Daoy (cell line): ENCODE results near the gene NOVA2. TPM values are rescaled to one million over a fixed set of nuclear protein-coding genes. Genes with fewer than 3 reads are reported as not detected.

Source experiments
- DNase-seq: peaks from one replicate; pipeline ENCODE4 v3.0.0-alpha.2; 2015; ENCODE audit warnings: low read depth
- total RNA-seq: library from RNA; depleted of rRNA; stranded (reverse); fragments of >200 nt; shearing (Covaris generic); gene quantifications from 2 replicates; pipeline ENCODE4 v1.2.3, GENCODE V29; 2014

The NOVA2 gene
- total RNA-seq, 1 experiment from 2014 or later: not detected

DNA sequence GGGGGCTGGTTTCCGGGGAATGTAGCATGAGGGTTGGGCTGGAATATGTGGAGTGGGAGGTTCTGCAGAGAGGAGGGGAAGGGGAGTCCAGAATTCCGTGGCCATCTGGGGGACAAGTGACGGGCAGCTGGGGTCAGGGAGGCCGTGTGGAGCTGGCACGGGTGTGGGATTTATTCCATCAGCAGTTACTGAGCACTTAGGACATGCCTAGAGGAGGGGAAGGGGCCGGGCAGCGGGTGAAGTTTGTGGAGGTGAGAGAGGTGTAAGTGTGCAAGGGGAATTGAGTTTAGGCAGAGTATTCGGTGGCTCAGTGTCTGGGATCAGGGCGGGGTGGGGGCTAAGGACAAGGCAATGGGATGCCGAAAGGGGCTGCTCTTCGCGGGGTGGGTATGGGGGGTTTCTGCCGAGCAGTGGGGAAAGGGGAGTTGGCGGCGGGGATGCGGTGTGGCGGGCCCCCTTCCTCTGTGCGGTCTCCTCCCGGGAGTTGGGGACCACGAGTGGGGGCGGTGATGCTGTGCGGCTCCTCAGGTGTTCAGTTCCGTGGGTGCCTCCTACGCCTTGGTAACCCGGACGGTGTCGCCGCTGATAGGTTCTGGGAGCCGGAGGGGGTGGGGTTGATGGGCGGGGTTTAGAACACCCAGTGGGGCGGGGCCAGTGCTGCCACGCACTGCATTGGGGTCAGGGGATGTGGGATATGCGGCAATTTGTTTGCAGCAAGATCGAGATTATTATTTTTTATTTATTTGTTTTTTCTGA is 27.0 kb upstream of the NOVA2 start:
- no peak for DNase-seq

DNA sequence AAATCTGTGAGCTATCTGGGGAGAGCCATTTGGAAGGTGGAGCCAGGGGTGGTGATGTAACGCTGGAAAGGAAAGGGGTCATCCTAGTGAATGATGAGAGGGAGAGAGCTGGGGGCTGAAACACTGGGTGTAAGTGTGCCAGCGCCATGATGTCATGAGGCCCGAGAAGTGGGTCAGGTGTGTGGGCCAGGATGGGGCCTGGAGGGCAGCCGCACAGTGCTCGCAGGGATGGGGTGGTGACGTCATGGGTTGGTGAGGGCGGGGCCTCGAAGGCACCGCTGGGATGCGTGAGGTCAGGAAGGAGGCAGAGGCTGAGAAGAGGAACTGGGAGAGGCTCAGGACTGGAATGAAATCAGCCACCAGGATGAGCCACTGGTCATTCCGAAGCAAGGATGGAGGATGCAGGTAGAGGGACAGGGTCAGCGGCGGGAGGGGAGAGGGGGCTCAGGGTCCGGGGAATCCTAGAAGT is 26.0 kb upstream of the NOVA2 start:
- DNase-seq: peak; percentile 40

DNA sequence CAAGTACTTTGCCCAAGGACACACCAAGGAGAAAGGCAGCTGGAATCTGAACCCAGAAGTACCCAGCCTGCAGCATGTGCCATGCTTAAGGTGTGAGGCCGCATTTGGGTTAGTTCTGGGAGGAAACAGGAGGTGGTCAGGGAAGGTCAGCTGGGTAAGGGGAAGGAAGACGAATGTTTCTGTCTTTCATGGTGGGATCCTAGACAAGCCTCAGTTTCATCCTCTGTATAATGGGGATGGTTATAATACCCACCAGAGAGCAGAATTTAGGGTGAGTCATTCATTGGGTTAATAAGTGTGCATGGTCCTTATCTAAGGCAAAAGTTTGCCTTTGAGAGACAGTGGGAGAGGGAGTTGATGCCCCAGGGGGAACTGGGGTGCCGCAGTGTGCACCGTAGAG is 25.2 kb upstream of the NOVA2 start:
- DNase-seq: no peak

DNA sequence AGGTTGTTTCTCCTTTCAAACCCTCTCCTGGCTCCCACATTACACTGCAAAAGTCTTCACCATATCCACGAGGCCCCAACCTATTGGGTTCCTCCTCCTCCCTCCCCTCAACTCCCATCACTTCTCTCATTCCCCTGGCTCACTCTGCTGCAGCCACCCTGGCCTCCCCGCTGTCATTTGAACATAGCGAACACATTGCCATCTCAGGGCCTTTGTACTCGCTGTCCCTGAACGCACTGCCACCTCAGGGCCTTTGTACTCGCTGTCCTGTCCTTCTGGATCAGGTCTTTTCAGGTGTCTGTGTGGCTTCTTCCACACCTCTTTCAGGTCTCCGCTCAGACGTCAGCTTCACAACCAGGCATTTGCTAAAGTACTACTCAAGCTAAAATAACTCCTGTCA is 23.3 kb upstream of the NOVA2 start:
- DNase-seq: no peak

DNA sequence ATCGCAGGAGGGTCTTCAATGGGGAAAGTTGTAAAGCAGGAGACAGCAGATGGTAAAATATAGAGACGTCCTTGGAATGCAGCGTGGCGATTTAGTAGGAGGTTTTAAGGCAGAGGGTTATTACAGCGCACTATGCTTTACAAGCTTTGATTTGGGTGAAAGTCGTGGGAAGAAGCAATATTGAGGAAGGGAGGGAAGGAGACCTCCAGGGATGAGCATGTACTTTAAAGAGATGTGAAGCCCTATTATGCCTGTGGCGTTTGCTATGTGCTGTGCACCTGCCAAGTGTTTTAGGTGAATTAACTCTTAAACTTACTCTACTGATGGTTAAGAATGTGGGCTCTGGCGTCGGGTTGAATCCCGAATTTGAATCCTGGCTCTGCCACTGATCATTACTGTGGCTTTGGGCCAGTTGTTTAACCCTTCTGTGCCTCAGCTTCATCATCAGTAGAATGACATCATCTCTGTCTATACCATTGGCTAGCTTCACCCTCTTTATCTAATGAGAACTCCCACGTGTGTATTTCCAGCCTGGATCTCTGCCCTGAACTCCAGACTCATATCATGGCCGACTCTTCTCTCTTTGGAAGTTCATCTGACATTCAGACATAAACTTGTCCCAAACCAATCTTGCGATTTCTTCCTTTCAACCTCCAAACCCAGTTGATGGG is 22.2 kb upstream of the NOVA2 start:
- DNase-seq: peak; percentile 48

DNA sequence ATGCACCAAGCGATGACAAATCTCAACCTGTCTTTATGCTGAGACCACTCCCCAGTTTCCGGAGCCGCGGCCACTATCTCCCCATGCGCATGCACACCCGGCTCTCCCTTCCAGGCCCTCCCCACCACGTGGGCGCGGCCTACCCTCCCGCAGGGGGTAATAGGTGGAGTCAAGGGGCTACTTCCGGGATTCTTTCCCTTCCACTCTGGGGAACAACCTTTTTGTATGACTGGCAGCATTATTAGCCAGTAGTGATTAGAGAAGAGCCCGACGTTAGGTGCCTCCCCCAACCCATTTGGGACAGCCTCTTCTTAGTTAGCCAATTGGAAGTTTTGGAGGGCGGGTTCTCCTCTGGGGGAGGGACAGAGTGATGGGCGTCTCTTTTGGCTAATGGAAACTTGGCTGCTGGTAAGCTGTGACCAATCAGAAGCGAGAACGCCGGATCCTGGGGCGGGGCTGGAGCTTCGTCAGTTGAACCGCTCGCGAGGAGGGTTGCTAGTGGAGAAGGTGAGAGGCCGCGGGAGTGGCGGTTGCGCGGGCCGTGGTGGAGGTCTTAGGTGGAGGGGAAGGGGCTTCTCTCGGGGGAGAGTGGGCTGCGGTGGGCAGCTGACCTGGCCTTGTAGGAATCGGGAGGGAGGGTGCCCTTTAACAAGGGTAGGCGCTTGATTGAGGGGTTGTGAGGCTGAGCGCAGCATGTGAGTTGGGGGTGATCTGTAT is 21.5 kb upstream of the NOVA2 start, which contains the start of gene CCDC61:
CCDC61 (plus strand) TSS at position 470 of the 717 bp plus-strand sequence. CDS start 7,552 bp downstream, outside the sequence.
- DNase-seq: peak; percentile 98

DNA sequence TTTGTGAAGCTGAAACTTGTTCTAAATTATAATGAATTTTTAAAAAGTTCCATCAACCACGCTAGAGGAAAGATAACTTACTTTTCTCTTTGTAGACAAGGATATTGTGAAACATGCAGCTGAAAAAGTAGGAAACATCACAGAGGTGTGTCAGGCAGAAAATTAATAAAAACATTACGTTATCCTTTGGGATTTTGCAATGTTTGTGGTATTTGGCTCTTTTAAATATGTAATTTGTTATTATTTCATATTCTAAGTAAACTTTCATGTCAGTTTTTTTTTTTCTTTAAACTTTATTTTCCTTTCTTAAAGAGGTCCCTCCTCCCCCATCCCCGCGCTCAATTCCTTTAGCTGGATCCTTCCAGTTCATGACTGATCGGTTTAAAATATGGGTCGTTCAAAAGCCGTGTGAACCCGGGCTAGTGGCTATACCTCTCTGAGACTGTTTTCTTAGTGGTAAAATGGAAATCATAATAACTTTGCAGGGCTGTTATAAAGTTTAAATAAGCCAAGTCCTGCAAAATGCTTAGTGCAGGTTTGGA is 20.9 kb upstream of the NOVA2 start:
- peak; percentile 26 for DNase-seq

DNA sequence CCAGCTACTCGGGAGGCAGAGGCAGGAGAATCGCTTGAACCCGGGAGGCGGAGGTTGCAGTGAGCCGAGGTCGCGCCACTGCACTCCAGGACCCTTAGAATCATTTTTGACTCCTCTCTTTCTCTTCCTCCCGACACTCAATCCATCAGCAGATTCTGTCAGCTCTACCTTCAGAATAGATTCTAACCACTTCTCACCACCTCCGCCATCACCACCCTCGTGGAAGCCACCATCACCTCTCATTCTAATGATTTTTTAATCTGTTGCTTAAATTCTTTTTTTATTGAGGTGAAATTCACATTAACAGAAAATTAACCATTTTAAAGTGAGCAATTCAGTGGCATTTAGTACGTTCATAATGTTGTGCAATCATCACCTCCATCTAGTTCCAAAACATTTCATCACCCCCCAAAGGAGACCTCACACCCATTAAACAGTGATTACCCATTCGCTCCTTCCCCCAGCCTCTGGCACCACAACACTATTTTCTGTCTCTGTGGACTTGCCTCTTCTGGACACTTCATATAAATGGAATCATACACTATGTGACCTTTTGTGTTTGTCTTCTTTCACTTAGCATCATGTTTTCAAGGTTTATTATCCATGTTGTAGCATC is 16.6 kb upstream of the NOVA2 start:
- DNase-seq: no peak

DNA sequence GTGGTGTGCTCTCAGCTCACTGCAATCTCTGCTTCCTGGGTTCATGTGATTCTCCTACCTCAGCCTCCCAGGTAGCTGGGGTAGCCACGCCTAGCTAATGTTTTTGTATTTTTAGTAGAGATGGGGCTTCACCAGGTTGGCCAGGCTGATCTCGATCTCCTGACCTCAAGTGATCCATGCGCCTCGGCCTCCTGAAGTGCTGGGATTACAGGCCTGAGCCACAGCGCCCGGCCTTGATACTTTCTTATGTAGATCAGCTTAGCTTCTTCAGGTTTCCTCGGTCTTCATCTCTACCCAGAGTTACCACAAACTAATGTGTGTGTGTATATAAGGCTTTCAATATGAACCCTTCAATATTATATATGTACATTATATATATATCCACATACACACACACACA is 11.7 kb upstream of the NOVA2 start:
- DNase-seq: no peak

DNA sequence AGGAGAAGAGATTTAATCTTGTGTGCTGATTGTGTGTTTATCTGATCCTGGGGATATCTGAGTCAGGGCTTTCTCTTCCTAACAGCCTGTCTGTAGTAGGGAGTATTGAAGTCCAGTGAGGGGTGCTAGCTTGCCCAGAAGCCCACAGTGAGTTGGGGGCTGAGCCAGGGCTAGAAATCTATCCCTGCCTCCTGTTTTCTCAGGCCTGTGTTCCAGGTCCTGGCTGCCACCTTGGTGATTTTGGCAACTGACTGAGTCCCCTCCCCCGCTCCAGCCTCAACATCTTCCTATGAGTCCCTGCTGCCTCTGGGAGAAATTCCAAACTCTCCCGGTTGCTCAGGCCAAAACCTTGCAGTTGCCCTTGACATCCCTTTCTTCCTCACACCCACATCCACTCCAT is 7.7 kb upstream of the NOVA2 start:
- no peak for DNase-seq

DNA sequence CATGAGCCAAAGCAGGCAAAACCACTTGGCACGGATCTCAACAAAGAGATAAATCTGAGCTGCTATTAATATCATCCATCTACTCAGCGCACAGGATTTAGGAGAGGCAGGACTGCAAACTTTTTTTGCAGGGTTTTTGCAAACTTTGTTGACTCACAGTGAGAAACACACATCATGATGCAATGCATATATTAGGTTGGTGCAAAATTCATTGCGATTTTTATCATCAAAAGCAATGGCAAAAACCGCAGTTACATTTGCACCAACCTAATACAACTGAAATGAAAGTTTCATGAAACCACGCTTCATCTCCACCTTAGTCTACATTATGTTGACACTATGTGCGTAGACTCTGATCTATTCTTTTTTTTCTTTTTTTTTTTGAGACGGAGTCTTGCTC is 4.5 kb upstream of the NOVA2 start:
- no peak for DNase-seq

DNA sequence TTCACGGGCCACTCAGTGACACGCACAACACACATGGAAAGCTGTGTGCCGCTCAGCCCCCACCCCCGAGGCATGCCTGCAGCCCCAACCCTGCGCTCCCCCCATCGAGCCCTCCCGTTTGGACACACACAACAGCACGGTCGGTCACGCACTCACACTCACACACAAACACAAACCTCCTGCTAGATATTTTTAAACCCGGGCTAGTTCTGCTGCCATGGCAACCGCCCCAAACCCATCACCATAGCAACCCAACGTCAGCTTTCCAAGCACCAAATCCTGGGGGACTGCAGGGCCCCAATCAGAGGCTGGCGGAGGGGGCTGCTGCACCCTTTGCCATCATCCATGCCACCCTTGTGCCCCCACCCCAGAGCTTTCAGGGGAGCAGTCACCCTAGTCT is 2.5 kb upstream of the NOVA2 start:
- DNase-seq: no peak

DNA sequence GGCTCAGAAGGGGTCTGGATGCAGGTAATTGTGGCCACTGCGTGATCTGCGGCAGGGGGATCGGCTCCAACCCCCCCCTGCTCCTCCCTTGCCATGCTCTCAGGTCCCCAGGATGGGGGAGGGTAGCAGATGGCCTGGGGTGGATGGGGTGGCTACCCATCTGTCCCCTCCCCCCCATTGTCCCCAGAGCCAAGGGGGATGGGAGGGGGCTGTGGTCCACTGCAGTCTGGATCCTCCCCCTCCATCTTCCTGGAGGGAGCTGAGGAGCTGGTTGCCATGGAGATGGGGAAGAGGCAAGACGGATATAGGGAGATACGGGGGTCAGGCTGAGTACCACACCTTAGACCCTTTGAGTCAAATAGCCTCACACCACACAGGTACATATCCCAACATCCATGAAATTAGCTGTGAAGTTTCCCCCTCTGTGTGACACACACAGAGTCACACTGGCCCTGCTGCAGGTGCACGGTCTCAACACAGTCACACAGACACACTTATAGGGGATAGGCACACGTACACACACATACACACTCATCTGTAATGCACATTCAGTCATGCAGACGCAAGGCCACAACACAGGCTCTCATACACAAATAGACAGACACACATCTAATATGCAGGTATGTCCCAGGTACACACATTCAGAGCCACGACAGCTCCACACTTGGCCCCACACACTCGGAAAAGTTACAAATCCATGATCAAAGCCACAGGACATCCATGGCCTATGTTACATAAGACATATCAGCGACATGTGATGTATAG is 1.8 kb upstream of the NOVA2 start:
- no peak for DNase-seq

DNA sequence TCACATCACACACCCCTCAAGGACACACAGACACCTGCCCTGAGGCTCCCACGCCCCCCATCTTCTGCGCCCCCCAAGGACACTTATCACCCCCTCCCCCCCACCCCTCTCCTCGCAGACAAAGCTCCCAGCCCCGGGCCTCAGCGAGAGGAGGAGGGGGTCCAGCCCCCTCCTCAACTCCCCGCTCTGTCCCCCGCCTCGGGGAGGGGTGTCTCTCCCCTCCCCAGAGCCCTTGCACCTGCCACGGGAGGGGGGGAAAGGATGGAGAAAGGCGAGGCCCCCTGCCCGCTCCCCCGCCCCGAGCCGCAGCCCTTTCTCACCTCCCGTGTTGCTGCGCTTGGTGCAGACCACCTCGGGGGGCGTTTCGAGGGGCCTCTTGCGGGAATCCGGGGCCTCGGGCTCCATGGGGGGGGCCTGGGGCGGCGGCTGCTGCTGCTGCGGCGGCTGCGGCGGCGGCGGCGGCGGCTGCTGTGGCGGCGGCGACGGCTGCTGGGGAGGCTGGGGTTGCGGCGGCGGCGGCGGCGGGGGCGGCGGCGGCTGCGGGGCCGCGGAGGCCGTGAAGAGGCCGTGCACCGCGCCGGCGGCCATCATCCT is 621 bp downstream of the NOVA2 start:
- no peak for DNase-seq

DNA sequence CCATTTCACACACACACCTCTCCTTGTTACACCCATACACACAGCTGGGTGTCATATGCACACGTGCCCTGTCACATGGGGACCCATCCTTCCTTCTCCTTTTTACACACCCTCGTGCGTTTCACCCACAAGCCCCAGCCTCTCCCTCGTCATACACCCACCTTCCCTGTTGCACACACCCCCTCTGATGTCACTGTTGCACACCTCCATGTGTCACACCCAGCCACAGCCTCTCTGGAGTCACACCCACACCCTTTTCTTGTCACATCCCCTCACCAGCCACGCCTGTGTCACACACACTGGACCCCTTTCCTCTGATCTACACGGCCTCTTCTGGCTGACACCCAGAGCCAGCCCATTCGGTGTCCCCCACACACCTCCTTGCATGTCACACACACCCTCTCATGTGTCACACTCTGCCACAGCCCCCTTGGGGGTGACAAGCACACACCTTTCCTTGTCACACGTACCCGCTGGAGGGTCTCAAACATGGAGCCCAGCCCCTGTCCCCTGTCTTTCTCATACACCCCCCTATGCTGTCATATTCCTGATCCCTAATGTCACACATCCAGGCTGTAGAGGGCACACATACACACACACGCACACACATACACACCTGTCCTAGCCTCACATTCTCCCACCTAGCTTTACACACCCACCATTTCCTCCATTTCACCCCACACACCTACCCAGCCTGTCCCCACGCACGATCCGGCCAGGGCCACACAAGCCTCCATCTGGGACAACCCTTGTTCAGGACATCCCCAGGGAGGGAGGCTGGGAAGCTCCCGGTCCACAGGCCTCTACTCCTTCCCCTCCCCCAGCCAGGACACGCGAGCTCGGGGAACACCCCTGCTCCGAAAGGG is 1.4 kb downstream of the NOVA2 start:
- DNase-seq: no peak

DNA sequence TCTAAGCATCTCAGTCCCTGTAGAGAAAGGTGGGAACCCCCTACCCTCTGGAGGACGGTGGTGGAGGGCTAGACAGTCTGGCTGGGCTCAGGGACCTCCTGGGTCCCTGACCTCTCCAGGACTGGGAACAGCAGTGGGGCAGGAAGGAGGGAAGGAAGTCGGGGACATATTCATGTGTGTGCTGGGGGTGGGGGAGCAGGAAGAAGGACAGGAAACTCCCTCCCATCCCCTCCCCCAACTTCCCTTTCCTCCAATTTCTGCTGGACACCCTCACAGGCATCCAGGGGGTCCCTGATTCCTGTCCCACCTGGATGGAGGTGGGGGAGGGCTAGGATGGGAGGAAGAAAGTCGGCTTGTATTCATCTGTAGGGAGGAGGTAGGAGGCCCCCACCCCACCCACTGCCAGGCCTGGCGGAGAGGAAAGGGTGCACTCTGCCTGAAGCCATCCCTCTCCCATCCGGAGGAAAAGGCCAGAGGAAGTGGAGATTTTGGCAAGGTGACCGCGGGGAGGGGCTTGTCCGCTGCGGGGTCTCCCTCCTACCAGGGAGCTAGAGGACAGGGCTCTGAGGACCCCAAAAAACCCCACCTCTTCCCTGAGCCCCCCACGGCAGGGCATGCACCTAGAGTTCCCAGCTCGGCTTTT is 2.3 kb downstream of the NOVA2 start:
- no peak for DNase-seq

DNA sequence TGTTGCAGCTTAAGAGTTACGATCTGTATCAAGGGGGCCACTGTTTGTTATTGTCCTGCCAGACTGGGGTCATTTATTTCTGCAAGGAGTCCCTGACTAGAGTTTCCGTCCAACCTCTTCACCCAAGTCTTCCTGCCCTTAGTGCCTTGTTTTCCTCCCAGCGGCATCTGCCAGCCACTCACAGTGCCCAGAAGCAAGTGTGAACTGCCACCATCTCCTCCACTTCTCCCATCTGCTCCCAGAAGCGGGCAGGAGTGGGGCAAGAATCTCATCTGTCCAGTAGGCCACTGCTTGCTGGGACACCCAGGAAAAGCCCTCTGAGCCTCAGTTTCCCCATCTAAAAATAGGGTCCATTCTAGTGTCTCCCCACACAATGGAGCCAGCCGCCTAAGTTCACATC is 4.0 kb downstream of the NOVA2 start:
- no peak for DNase-seq

DNA sequence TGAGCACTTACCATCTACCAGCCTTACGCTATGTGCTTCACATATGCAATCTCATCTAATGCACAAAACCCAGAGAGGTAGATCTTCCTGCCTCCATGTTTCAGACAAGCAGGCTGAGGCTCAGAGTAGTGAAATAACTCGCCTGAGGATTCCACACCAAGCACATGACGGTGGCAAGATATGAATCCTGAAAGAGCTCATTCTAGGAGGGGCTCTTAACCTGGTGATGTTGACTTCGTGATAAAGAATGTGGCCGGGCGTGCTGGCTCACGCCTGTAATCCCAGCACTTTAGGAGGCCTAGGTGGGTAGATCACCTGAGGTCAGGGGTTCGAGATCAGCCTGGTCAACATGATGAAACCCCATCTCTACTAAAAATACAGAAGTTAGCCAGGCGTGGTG is 5.0 kb downstream of the NOVA2 start:
- no peak for DNase-seq

DNA sequence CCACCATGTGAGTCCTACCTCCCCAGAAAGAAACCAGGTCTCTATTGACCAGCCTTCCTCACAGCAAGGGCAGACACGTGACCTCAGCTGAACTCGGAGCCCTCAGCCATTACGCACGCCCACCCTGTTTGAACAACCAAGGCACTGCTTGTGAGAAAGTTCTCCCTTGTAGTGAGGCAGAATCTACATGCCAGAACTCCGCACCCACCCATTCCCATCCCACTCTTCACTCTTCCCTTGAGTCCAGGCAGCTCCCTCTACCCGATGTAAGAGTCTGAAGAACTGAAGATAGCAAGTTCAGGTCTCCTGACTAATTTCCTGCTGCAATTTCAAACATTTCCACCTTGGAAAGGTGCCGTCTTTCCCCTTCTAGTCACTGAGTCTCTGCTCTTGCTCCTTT is 6.4 kb downstream of the NOVA2 start:
- no peak for DNase-seq
